Psoas muscle (tissue), 8 donors: ENCODE results near the gene RPAP2. TPM values are rescaled to one million over a fixed set of nuclear protein-coding genes. Genes with fewer than 3 reads are reported as not detected.

Experiments
- ATAC-seq, 4 donors: fragments of 200-7000 bp; cut with Tn5 transposase; one replicate each; pipeline ENCODE4 v1.9.1; 2020; ENCODE audit warnings: moderate library complexity in 3 of 4, mild to moderate bottlenecking in 2 of 4
- DNase-seq, 2 donors: peaks; one replicate each; pipeline ENCODE4 v3.0.0-alpha.2; 2020
- H3K27ac ChIP-seq: fragments of 200-600 bp; one replicate; pipeline ENCODE4 v1.8.0; 2022
- H3K27me3 ChIP-seq, 3 donors: fragments of 200-600 bp in 1 of 3; one replicate each; pipeline versions ENCODE4 v1.6.1 to v1.8.0; 2013 to 2022; ENCODE audit warnings: low read length in 2 of 3, mild to moderate bottlenecking in 2 of 3, moderate library complexity in 1 of 3; ENCODE audit not compliant: insufficient read depth in 3 of 3
- H3K36me3 ChIP-seq, 2 donors: fragments of 200-600 bp in 1 of 2; one replicate each; pipeline versions ENCODE4 v1.6.1 to v1.8.0; 2013 to 2022; ENCODE audit warnings: low read depth in 1 of 2, mild to moderate bottlenecking in 1 of 2, moderate library complexity in 1 of 2; ENCODE audit not compliant: insufficient read depth in 1 of 2
- H3K4me1 ChIP-seq: fragments of 200-600 bp; one replicate; pipeline ENCODE4 v1.8.0; 2022
- H3K4me3 ChIP-seq: fragments of 200-600 bp; one replicate; pipeline ENCODE4 v1.8.0; 2022; ENCODE audit warnings: mild to moderate bottlenecking
- H3K9me3 ChIP-seq: fragments of 200-600 bp; one replicate; pipeline ENCODE4 v1.8.0; 2022
- WGBS, 3 donors: extraction: QIAGEN DNeasy Blood & Tissue Kit; methylation state at CpG; one replicate each; pipeline versions ENCODE4 v1.1.6 to v1.1.7; 2013; 5-methylcytosine and 5-hydroxymethylcytosine counted together
- intact Hi-C, 2 donors: fragments of 100-400 bp; cut with DNase I; formaldehyde crosslinking; loops; one replicate each; pipeline versions ENCODE4 v1.11.0 to v1.14.2; 2022
- polyA plus RNA-seq, 3 donors: library from polyadenylated mRNA; stranded (reverse); fragments of 200-250 nt; gene quantifications; one replicate each; pipeline ENCODE4 v1.2.3, GENCODE V29; 2013
- total RNA-seq, 4 donors: library from RNA; stranded (reverse); fragmentation: NEBNext Ultra II Directional in 2 of 4; extraction: Animal tissue kit (Norgen Biotek cat#: 25700) in 2 of 4; gene quantifications; one replicate each; pipeline versions ENCODE4 v1.2.1 to v1.2.4, GENCODE V29; 2021 to 2023
- TF ChIP-seq, protein P1 (sequence below): fragments of 200-600 bp; IDR thresholded peaks from one replicate; pipeline ENCODE4 v1.8.0; 2022; ENCODE audit warnings: antibody characterized with exemption
- donor health status: healthy with polysubstance abuse.
- donor health status: DM: no; HTN: no; CAD: no; lungs with moderate emphysema.
- donor health status: Bipolar disorder and iron deficiency.
- donor health status: healthy.
- donor health status: DM: yes; HTN: yes; CAD: no.
- donor health status: DM: no; HTN: no; CAD: no.
- donor health status: DM: no; HTN: no; CAD: no.
- donor health status: DM: yes; HTN: yes; CAD: no.

Gene RPAP2
- total and polyA plus RNA-seq, 7 donors = 10.9 to 33.1 (median 26.5) TPM

DNA sequence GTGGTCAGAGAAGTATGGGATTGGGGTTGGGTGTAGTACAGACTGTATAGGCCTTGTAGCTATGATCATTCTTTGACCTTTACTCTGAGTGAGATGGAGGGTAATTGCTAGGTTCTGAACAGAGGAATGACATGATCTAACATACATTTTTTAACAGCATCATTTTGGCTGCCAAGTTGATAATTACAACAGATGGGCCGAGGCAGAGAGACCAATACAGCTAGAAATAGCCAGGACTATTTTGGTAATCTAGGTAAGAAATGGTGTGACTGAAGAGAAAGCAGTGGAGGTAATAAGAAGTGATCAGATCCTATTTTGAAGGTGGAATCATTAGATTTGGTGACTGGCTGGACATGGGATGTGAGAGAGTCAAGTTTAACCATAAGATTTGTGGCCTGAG is 43.5 kb downstream of the RPAP2 start:
- ATAC-seq (no peak), DNase-seq (no peak)
- intact Hi-C loops = no loop called here
- H3K36me3 ChIP-seq = peaks cover 0 to 46% of the 10 kb centered on the region in 2 donors
- no peaks in the 10 kb centered on the region for H3K9me3 ChIP-seq
- 76 to 90% (median 88%) methylated on average over 1 of the region's 1 CpG for WGBS, 3 donors
- TF ChIP-seq, protein P1, sequence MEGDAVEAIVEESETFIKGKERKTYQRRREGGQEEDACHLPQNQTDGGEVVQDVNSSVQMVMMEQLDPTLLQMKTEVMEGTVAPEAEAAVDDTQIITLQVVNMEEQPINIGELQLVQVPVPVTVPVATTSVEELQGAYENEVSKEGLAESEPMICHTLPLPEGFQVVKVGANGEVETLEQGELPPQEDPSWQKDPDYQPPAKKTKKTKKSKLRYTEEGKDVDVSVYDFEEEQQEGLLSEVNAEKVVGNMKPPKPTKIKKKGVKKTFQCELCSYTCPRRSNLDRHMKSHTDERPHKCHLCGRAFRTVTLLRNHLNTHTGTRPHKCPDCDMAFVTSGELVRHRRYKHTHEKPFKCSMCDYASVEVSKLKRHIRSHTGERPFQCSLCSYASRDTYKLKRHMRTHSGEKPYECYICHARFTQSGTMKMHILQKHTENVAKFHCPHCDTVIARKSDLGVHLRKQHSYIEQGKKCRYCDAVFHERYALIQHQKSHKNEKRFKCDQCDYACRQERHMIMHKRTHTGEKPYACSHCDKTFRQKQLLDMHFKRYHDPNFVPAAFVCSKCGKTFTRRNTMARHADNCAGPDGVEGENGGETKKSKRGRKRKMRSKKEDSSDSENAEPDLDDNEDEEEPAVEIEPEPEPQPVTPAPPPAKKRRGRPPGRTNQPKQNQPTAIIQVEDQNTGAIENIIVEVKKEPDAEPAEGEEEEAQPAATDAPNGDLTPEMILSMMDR = no peak
- H3K27me3 ChIP-seq = no peaks in the 10 kb centered on the region
- no peak overlapping the region for H3K27ac ChIP-seq
- H3K4me3 ChIP-seq = no peak overlapping the region
- H3K4me1 ChIP-seq = no peaks in the 10 kb centered on the region

DNA sequence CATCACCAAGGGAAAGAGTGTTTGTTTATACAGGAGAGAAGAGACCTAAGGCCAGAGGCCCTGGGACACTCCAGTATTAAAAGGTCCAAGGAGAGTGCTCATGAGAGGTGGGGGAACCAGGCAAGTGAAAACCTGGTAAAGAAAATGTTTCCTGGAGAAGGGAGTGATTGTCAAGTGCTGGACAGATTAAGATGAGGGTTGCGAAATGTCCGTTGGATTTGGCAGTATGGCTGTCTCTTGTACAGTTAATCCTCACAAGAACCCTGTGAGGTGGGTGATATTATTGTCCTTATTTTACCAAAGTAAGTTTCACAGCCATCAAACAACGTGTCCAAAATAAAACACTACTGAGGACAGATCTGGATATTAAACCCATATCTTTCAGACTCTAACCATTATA is 44.2 kb downstream of the RPAP2 start:
- no peak overlapping the region for H3K27ac ChIP-seq
- no peaks in the 10 kb centered on the region for H3K4me1 ChIP-seq
- no peaks in the 10 kb centered on the region for H3K27me3 ChIP-seq
- intact Hi-C loops = no loop called here
- TF ChIP-seq, protein P1 = no peak
- no peak for ATAC-seq
- peaks cover 0 to 45% of the 10 kb centered on the region in 2 donors for H3K36me3 ChIP-seq
- no peaks in the 10 kb centered on the region for H3K9me3 ChIP-seq
- WGBS, 3 donors = 54 to 63% (median 59%) methylated on average over 3 of the region's 3 CpGs
- no peak for DNase-seq
- no peak overlapping the region for H3K4me3 ChIP-seq

DNA sequence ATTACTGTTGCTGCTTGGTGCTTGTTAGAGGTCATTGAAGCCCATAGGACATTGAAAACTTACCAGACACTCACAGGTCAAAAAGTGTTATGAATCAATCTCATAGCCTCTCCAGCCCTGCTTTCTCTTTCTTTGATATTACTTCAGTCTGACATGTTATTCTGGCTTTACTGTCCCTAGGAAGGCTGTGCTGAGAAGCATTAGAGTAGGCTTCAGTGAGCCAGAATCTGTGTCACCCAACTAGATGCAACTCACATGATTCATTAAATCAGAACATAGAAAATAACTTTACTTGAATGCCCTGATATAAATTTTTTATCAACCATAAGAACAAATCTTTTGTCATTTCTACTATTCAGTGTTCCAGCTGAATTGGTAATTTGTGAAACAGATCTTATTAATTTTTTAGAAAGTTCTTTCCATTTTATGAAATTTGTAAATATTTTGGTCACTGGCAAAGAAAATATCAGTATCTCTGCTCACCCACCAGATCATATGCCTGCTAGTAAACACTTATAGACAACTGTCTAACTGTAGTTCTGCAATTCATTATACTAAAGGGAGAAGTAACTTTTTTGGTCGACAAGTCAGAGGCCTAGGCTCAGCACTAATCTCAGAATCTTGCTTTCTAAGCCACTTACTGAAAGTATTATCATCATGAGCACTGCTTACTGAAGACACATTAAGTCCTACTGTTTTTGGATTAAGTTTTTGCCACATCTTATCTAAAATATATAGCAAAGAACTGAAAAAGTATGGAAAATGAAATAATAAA is 48.2 kb downstream of the RPAP2 start:
- ATAC-seq = no peak
- TF ChIP-seq, protein P1 = no peak
- peaks cover 4 to 69% of the 10 kb centered on the region in 2 donors for H3K36me3 ChIP-seq
- no peaks in the 10 kb centered on the region for H3K27me3 ChIP-seq
- no peaks in the 10 kb centered on the region for H3K4me1 ChIP-seq
- intact Hi-C loops = no loop called here
- H3K9me3 ChIP-seq = no peaks in the 10 kb centered on the region
- no peak for DNase-seq
- H3K4me3 ChIP-seq = no peak overlapping the region
- WGBS, 3 donors = 89 to 90% (median 90%) methylated on average over 1 of the region's 1 CpG
- no peak overlapping the region for H3K27ac ChIP-seq

DNA sequence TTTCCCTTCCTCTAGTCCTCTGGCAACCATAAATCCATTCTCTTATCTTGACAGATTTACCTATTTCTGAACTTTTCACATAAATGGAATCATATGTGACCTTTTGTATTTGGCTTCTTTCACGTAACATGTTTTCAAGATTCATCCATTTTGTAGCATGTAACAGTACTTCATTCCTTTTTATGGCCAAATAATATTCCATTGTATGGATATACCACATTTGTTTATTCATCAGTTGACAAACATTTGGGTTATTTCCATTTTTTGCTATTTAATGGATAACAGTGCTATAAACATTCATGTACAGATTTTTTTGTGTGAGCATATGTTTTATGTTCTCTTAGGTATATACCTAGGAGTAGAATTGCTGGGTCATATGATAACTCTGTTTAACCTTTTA is 54.0 kb downstream of the RPAP2 start:
- no peak for DNase-seq
- intact Hi-C loops = no loop called here
- H3K4me3 ChIP-seq = no peak overlapping the region
- WGBS, 3 donors = 96 to 100% (median 98%) methylated on average over 1 of the region's 1 CpG
- no peak for ATAC-seq
- no peaks in the 10 kb centered on the region for H3K4me1 ChIP-seq
- no peak overlapping the region for H3K27ac ChIP-seq
- TF ChIP-seq, protein P1 = no peak
- no peaks in the 10 kb centered on the region for H3K27me3 ChIP-seq
- H3K9me3 ChIP-seq = peaks cover 5% of the 10 kb centered on the region
- H3K36me3 ChIP-seq = peaks cover 7 to 74% of the 10 kb centered on the region in 2 donors

DNA sequence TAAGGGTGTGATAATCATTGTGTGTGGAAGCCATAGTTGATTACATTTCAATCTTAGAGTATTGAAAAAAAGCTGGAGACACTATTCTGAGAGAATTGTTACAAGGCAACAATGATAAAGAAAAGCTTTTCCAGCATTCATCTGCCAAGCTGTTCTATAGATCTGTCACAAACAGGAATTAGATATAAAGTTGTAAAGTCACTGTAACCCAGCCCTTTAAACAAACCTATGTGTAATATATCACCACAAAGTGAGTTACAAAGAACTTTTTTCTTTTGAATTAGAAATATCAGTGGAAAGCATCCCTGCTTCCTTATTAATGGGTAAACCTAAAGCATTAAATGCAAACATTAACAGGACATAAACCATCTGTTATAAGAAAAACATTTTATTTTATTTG is 55.4 kb downstream of the RPAP2 start:
- no peak overlapping the region for H3K4me3 ChIP-seq
- peaks cover 5% of the 10 kb centered on the region for H3K9me3 ChIP-seq
- intact Hi-C loops = no loop called here
- no peaks in the 10 kb centered on the region for H3K4me1 ChIP-seq
- no peaks in the 10 kb centered on the region for H3K27me3 ChIP-seq
- no peak overlapping the region for H3K27ac ChIP-seq
- ATAC-seq (no peak), DNase-seq (no peak)
- H3K36me3 ChIP-seq = peaks cover 7 to 72% of the 10 kb centered on the region in 2 donors
- TF ChIP-seq, protein P1 = no peak
